ENCODE results near the gene COMT.

Gene COMT

DNA sequence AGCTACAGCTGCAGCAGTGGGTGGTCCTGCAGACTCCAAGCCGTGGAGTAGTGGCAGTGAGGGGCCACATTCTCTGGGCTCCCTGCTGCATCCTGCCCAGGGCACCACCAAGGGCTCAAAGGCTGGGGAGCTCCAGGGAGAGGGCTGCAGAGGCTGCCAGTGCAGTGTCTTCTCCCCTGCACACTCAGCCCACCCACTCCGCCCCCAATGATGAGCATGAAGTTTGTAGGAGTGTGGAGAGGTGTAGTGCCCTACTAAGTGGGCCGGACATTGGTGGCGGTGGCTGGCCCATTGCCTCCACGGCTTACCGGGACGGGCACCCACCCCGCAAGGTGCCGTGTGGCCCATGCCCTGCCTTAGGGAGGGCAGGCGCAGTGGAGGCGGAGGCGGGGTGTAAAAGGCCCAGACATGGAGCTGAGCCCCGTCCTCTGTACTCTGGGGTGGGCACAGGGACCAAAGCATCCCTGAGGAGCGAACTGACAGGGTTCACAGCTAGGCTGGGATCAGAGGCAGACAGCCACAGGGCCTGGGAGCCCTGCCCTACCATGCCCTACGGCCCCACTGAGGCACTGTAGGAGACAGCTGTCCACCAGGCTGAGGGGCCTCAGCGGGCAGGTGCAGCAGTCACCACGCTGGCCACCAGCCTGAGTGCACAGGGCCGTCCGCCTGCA is 56.1 kb downstream of the COMT start:
- DNase-seq, result no peak

DNA sequence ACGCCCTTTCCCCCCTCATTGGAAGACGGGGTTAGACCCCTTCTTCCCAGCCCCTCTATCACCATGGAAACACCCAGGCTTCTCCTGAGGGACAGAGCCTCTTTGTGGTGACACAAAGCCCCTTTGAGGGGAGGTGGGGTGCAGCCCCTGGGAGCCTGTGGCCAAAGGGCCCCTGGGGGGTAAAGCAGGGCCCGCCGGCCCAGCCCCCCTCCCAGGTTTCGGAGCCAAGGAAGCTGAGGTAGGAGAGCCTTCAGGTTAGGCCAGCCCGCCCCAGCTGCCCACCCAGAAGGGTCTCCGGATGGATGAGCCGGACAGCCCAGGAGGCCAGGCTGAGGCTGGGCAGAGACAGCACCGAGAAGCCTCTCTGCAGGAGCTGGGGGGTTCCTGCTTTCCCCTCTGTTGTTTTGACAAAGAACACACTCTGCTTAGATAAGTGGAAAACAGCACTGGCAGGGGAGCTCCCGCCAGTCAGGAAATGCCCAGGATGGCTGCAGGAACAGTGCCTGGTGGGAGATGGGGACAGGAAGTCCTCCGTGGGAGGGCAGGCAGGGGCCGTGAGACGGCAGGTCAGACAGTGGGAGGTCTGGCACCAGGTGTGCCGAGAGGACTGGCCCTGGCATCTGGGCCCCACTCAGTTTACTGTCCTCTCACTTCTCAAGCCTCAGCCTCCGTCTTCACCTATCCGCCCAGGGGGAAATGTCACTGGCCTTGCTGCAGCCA is 56.8 kb downstream of the COMT start:
- no peak for DNase-seq

DNA sequence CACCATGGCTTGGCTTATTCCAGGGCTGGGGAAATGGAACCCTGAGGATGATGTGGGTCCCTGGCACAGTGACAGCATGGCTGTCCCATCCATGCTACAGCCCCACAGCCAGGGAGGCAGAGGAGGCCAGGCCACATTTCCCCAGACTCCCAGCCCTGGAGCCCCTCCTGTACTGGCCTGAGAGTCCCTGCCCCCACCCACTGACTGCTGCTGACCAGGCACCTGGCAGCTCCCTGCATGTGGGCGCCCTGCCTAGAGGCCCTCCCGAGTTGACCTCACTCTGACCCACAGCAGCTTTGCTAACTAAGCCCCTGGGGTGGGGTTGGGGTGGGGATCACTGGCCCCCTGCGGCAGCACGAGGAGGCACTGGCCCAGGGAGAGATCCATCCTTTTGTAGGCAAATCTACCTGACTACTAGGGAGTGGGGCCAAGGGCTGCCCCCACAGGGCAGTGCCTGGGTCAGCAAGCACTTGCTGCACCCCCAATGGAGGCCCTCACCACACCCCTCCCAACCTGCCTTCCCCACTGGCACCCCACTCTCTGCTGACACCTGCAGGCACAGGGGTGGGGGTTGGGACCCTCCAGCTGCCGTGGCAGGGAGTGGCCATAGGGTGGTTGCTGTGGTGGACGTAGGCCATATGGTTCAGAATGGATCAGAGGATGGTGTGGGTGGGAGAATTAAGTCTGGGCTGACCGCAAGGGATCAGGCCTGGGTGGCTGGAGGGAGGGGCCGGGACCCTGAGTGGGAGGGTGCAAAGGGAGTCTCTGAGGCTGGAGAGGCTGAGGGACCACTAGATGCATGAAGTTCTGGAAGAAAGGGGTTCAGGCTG is 57.6 kb downstream of the COMT start:
- no peak for DNase-seq

DNA sequence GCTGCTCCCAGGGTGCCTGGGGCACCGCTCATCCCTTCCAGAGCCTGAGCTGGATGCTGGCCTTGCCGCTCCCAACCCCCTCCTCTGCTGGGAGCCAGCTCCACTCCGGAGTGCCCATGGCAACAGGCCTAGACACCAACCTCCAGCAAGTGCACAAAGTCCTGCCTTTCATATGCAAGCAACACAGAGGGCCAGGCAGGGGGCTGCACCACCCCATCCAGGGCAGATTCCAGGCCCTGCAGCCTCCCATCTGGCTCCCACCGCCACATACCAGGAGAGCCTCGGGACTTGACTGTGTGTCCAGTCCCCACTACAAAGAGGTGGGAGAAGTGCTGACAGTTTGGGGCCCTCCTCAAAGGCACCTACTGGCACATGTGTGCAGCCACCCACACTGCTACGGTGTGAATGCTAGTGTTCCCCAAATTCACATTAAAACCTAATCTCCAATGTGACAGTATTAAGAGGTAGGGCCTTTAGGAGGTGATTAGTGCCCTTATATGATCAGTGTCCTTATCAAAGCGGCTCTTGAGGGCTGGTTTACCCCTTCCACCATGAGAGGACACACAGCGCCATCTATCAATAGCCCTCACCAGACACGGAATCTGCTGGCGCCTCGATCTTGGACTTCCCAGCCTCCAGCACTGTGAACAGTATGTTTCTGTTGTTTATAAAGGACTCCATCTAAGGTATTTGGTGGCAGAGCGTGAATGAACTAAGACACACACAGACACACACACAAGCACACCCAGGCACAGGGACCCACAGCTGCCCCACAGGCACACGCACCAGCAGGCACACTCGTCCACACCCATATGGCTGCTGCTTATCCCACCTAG is 58.9 kb downstream of the COMT start:
- DNase-seq, result no peak

DNA sequence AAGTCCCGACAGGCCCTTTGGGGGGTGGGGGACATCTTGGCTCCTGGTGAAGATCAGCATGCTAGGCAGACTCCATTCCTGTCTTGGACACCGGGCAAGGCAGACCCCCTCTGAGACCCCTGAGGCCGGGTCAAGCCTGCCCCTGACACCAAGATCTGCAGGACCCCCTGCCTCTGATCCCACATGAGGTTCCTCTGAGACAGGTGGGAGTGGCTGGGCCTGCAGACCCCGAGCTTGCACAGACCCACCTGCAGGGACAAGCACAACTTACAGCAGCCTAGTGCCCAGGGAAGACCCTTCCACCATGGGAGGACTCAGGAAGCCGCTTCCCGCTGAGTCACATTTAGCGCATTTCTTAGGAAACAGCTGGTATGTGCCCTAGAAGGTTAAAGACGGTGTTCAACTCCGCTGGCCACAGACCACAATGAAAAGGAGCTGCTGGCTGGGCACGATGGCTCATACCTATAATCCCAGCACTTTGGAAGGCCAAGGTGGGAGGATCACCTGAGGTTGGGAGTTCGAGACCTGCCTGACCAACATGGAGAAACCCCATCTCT is 59.6 kb downstream of the COMT start:
- no peak for DNase-seq

DNA sequence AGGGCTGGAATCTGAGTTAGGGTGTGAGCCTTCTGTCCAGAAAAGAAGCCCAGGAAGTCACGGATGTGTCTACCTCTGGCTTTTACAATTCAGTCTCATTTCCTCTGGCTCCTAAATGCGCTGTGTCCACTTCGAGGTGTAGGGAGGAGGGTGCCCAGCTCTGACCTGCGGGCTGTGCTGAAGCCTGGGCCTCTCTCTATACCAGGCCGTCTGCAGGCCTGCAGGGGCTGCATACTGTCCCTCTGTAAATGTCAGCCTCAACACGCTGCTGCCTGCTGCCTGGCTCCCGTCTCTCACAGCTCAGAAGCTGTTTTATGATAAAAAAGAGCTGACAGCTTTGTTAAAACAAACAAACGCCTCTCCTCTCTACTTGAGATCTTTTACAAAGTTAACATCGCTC is 60.6 kb downstream of the COMT start:
- DNase-seq, result no peak

DNA sequence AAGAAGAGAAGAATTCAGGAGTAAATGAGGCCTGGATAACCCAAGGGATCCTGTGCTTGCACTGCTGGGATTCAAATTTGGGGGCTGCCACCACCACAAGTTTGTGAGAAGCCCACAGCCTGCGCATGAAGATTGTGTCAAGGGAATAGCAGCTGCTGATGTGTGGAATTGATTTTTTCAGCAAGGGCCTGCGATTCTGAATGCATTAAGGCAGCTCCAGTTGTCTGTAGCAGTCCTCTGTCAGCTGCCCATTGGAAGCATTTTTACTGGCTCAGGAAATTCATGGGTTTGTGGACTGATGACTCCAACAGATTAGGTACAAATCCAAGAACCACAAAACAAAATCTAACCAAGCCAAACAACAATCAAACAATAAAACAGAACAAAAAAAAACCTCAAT is 61.1 kb downstream of the COMT start:
- no peak for DNase-seq

DNA sequence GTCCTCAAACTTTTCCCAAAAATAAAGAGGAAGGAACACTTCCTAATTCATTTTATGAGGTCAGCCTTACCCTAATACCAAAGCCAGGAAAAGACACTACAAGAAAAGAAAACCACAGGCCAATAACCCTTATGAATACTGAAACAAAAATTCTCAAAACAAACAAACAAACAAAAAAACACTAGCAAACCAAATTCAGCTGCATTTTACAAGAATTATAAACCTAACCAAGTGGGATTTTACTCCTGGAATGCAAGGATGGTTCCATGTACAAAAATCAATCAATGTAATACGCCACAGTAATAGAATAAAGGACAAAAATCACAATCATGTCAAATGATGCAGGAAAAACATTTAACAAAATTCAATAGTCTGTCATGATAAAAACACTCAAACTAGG is 61.7 kb downstream of the COMT start:
- DNase-seq, result no peak

DNA sequence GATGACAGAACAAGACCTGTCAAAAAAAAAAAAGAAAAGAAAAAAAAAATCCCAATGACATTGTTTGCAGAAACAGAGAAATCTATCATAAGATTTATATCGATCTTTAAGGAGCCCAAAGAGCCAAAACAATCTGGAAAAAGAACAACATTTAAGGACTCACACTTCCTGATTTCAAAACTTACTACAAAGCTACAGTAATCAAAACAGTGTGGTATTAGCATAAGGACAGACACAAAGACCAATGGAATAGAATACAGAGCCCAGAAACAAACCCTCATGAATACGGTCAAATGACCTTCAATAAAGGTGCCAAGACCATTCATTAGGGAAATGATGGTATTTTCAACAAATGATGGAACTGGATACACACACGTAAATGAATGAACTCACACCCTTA is 62.9 kb downstream of the COMT start:
- no peak for DNase-seq

DNA sequence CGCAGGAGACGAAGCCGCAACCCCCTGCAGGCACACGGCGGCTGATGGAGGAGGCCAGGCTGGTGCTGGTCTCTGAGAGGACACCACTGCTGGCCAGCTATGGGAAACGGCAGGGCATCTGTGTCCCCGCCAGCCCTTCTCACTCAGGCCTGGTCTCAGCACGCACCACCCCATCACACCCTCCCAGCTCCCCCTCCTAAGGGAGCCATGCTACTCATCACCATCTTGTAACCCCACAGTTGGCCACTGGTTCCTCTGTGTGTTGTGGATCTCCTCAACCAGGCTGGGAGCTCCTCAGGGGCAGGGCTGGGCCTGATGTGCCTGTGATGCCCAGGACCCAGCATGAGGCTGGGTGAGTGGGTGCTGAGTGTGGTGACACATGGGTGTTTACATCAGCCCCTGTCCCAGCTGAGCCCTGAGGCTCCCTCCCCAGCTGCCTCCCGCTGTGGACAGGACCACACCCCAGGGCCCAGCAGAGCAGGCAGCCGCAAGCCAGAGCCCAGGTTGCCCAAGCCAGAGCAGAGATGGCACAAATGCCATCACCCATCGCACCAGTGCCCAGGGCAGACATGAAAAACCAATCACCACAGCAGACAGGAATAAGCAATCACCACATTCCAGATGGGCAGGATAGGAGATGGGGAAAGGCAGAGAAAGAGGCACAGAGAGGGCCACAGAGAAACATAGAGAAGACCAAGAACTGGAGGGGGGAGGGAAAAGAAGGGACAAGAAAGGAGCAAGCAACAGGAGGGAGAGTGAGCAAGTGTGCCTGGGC is 66.8 kb downstream of the COMT start:
- no peak for DNase-seq

DNA sequence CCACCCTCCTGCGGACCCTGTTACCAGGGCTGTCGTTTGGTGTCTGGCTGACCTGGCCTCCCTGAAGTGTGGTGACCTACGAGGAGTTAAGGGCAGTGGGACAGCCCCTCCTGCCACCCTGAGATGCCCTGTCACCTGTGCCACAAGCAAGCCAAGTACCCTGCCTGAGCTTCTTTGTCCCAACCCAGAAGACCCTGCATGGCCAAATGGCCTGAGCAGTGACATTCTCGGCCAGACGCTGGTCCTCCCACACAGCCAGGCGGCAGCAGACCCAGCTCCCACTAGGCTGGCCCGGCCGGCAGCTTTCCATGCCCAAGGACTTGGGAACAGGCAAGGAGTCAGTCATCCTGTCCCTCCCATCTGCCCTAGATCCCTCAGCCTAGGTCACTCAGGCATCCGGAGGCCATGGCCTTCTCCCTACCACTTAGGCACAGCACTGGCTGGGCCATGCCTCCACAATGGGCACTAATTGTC is 67.5 kb downstream of the COMT start:
- DNase-seq, result no peak

DNA sequence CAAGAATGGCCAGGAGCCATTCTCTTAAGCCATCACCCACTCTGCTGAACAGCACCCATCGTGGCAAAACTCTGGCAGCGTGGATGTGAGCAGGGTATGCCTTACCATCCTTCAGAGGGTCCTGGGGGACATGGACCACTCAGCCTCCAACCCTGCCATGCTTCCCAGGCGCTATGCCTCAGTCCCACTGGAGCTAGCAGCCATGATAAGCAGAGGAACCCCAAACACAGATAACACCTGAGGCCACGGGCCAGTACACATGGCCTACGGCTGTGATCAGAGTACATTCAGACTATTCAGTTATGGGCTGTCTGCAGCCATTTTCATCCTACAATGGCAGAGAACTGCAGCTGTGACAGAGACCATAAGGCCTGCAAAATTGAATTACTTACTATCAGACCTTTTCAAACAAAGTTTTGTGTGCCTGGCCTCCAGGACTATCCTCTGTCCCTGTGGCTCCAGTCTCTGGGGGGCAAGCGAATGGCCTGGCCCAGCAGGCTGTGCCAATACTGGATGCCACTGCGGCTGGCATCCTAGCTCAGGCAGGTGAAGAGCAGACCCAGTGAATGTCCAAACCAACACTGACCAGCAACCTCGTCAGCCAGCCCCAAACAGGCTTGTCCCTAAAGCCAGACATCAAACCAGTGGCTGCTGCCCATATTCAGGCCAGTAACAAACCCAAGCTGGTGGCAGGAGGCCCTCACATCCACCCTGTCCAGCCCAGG is 68.2 kb downstream of the COMT start:
- no peak for DNase-seq

DNA sequence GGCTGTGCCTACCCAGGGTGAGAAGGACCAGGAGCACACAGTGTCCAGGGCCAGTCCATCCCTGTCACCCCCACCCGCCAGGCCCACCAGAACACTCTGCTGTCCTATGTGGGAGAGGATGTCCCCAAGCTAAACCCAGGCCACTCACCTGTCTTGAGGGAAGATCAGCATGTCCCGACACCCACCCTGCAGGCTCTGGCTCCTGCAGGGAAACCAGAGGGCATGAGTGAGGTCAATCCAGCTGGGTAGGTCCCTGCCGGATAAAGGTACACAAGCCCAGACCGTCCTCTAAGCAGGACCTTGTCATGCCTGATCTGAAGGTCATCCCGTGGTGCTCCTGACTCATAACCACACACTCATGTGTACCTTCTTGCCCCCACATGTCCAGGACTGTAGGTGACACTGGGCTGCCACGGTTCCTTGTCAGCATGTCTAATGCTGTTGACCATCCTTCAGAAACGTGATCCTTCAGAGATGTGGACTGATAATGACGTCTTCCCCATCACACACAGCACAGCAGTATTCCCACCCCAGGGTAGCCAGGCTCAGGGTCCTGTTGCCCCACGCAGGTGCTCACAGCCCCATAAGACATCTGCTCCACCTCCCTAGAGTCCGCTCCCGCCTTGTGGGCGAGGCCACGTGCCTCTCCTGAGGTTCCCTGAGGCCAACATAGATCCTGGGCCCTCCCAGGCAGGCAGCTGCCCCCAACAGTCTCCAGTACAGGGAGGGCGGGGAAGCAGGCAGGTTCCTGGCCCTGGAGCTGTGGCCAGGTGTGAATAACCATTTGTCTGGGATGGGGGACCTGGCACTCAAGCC is 68.9 kb downstream of the COMT start:
- DNase-seq, result no peak

DNA sequence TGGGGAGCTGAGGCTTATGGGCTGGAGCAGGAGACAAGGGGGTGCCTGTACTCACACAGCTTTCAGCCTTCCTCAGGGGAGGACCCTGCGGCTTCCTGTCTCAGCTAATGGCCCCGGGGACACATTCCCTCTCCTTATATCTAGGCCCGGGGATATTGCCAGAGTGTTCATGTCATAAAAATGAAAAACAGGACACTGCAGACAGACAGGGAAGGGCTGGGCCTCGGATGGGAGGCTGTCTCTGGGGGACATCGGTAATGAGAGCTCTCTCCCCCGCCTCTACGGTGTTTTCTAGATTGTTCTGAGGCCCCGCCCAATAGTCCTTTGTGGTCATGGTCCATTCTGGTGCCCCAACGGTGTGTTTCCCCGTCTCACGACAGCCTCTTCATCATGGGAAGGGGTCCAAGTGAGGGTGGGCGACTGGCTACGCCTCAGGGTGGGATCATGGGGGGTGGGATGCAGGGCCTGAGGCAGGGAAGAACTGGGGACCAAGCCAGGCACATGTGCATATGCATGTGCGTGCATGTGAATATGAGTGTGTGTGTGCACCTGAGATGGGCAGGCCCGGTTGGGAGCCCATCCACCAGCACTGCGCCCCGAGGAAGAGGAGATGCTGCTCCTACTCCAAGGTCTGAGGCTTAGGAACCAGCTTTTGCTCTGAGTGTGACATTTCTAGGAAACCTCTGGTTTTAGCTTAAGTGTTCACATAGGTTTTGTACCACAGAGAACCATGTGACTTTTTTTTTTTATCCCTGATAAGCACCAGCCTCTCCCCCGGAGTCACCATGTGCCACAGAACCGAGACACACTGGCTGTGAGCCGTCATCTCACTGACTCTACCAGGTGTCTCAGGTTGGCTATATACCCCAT is 69.8 kb downstream of the COMT start:
- DNase-seq, result no peak

DNA sequence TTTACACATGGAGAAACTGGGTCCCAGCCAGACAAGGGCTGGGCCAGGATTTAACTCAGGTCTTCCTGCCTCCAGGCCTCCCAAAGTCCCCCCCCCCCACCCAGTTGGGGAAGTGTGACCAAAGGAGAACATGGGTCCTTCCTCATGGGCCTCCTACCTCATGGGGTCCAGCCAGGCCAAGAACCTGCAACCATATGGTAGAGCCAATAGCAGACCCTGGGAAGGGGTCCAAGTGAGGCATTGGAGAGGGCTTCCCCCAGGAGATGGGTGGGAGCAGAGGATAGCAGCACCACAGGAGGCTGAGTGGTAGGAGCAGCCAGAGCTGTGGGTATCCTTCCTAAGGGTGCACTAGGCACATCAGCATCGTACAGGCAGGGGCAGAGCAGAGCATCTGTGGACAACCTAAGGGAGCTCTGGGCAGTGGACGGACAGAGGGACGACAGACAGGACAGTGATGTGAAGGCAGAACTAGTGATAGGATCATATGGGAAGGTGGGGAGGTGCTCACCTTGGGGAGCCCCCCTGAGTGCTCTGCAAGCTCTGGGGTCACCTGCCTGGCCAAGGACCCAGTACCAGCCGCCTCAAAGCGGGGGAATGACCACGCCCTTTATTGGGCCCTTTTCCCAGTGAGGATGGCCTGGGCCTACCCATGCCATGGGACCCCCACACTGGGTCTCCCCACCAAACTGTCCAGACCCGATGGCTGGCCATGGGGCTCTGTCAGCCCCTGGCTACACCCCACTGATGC is 70.6 kb downstream of the COMT start:
- no peak for DNase-seq

DNA sequence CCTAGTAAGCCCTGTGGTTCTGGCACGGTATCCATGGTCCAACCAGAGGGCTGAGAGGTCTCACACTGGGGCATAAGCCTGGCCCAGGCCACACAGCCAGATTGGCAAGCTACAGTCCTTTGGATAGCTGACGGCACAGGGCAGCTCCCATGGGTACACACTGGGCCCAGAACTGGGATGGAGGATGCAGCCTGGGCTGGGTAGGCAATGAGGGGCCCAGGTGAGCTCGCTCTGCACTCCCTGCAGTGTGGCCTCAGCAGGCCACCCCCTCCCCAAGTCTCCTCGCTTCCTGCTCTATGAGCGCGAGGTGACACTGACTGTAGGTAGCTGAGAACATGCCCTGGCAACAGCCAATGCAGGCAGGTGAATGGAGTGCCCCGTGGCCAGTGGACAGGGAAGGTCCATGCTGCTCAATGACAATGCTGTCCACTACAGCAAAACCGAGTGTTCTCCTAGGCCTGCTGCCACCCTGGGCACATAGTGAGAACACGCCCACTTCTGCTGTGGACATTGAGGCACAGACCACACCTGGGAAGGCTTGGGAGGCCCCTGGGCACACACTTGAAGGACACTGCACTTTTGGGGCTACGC is 71.3 kb downstream of the COMT start:
- no peak for DNase-seq

DNA sequence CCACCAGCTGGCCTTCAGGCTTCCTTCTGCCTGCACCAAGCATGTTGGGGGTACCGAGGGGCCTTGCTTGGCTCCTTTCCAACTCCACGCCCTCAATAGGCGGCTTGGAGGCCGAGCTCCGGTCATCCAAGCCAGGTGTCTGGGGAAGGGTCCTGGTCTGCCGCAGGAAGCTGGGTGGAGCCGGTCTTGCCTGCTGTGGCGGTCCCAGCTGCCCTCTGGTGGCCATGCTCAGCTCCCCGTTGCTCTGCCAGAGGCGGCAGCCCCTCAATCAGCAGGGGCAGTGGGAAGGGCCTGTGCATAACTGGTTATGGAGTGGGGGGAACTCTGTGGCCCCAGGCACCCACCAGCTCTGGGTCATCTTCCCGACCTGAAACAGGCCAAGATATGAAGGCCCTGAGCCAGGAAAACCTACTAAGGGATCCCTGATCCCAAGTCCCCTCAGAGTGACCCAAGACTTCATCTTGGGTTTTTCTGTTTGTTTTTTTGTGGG is 71.9 kb downstream of the COMT start:
- DNase-seq, result no peak

Measured in NCI-H2107 (cell line).